Stimulated activated CD8-positive, alpha-beta memory T cell treated with anti-CD3 and anti-CD28 coated beads, Interleukin-15, amount 100 ng/mL, for 4 hours (primary cell): Measurements from ENCODE around the gene MVB12B.

Experiments used
- DNase-seq, 2 donors: peaks; one replicate each; pipeline ENCODE4 v3.0.0-alpha.2; 2020; ENCODE audit warnings: low read depth in 2 of 2

Gene MVB12B

GRCh38 chr9:126517833-126518356 lies 191.3 kb downstream of the MVB12B start:
- DNase-seq = no peak

DNA sequence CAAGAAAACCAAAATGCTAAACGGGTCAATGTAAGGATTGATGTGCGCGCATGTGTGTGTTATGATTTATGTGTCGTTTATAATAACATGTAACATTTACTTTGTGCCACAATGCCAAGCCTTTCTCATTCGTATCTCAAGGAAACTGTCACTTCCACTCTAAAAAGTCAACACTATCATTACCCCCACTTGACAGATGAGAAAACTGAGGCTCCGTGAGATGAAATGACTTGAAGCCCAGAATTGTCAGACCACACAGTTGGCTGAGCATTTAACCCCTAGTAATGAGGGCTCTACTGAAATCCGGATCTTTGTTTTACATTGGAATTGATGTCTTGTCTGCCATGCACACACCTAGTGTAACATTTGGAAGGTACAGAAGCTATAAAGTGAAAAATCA lies 192.1 kb downstream of the MVB12B start:
- no peak for DNase-seq

- no peak for DNase-seq
Measured at GRCh38 chr9:126519660-126520420, 193.2 kb downstream of the MVB12B start.

DNA sequence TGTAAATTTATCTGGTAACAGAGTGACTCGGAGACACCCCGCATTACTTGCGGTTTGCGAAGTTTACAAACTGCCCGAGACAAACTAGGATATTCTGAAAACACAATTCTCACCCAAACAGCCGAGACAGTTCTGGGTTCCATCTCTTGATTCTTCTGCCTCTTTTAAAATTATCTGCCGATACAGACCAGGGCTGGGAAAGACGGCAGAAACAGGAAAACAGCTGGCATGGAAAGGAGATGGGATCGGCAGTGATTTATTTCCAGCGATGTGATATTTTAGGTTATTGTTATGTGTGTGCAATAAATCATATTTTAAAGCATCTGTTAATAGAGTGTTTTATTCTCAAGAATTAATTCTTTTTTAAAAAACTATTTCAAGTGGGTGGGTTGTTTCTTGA lies 193.8 kb downstream of the MVB12B start:
- no peak for DNase-seq

GRCh38 chr9:126521089-126521488 lies 194.5 kb downstream of the MVB12B start:
- no peak for DNase-seq

DNA sequence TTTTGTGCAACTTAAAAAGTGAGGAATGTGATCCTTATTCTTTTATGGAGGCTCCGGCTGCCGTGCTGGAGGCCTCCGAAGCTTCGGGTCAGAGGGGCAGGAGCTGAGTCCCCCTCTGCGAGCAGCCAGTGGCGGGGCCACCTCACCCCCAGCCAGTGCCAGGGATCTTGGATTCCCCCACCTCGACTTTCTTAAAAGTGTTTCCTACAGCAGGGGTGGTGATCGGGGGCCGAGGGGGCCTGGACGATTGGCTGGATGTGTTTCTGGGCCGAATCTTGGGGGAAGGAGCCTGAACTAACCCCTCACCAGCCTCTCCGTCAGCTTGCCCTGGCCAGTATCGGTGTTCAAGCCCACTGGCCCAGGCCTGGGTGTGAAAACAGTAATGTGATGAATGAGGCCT lies 194.9 kb downstream of the MVB12B start:
- DNase-seq = no peak

GRCh38 chr9:126521976-126522590 lies 195.5 kb downstream of the MVB12B start:
- DNase-seq = no peak

DNA sequence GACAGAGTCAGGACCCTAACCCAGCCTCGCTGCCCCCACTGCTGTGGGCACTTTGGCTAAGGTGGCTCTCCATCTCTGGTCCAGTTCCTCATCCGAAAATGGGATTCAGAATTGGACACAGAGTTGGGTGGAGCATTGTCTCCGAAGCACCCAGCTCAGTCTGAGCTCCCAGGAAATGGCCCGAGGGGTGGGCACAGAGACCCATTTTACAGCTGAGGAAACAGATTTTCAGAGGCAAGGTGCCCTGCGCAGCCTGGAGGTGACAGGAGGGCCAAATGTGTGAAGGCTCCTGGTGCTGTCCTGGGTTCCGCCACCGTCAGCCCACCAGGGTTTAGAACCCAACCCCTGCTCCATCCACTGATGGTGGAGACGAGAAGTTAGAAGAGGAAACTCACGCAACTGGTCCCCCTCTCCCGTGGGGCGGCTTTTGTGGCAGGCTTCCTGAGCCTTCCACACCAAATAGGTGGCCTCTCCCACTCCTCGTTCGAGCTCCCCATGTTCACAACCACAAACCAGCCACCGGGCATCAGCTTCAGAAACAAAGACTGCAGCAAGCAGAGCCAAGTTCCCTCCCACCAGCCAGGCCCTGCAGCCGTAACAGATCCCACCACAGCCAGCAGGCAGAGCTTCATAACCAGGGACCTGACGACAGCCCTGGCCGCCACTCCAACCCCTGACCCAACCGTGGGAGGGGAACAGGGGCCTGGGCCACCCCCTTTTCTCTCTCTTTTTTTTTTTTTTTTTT lies 196.2 kb downstream of the MVB12B start:
- DNase-seq = no peak

GRCh38 chr9:126523611-126524111 lies 197.0 kb downstream of the MVB12B start:
- DNase-seq = no peak

GRCh38 chr9:126524353-126525077 lies 197.9 kb downstream of the MVB12B start:
- no peak for DNase-seq

DNA sequence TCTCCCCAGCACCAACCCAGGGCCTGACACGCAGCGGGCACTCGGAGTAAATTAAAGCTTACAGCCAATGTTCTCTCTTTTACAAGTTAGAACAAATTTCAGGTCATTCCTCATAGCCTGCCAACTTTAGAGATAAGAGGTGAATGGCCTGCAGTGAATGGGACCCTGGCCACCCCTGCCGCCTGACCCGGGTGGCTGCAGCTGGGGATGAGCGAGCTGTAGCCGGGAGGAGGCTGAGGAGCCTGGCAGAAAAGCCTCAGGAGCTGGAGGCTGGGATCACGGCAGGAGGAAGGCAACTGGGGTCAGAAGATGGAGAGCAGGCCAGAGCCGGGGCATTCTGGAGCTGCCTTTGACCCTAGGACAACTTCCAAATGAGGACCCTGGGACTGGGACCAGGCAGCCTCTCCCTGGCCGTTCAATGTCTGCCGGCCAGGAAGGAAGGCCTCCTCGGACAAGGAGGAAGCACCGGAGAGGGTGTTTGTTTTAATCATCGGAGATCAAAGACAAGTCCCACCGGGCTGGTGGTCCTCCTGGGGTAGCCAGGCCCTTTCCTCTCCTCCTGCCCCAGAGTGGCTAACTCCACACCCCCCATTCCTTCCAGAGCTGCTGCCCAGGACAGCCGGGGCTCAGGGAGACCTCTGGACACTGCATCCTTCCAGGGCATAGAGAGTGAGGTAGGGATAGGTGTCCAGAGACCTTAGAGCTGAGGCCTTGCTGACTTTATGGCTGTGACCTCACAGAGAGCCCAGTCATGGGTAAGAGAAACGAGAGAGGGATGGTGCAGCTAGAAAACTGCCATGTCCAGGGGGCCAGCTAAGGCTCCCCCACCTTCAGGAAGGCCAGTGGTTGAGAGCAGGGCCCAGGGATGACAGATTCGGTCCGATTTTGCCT lies 199.8 kb downstream of the MVB12B start:
- DNase-seq = no peak

GRCh38 chr9:126527109-126527825 lies 200.6 kb downstream of the MVB12B start:
- DNase-seq = no peak

DNA sequence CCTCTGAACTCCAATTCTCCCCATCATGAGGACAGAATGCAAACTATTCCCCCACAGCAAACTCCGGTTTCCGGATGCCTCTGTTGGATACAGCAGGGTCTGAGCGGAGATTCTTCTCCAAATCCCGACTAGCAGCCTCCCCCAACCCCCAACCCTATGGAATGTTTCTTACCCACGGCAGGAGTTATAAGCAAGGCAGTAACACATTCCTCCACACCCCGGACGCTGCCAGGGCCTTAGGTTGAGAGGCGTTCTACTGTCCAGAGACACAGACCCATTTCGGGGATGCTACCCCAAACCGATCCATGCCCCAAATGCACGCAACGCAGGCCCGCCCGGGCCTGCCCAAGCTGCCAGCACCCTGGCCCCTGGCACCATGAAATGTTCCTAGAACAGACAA lies 201.5 kb downstream of the MVB12B start:
- no peak for DNase-seq

DNA sequence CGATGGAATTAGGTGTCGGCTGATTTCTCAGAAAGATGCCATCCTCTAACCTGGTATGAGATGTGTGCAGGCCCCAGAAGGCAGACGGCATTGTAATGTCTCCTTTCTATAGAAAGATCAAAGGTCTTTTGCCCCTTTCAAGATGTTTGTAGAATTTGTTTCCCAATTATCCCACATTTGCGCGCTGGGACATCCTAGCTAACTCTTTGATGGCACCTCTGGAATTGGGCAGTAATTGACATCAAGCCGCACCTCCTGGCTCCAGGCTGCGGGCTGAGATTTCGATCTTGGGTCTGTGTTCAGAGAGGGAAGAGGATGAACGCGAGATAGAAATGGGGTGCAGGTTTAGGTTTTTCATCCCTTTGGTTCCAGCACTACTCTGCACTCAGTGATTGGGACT lies 202.3 kb downstream of the MVB12B start:
- no peak for DNase-seq

GRCh38 chr9:126531035-126531571 lies 204.5 kb downstream of the MVB12B start:
- DNase-seq = no peak

DNA sequence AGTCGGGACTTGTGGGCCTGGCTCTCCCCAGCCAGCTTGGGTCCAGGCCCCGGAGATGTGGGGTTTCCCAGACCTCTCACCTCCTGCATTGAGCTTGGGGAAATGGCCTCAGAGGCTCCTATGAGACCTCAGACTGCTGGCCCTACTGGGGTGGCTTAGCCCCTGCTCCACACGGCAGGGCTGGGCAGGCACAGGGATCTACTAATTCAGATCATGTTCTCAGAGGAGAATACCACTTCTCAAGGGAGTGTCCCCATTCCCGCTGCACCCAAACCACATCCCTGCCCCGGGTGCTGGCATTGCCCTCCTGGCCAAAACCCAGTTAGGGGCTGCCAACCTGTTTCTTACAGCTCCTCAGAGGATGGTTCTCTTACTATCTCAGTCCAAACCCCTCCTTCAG lies 205.0 kb downstream of the MVB12B start:
- no peak for DNase-seq

DNA sequence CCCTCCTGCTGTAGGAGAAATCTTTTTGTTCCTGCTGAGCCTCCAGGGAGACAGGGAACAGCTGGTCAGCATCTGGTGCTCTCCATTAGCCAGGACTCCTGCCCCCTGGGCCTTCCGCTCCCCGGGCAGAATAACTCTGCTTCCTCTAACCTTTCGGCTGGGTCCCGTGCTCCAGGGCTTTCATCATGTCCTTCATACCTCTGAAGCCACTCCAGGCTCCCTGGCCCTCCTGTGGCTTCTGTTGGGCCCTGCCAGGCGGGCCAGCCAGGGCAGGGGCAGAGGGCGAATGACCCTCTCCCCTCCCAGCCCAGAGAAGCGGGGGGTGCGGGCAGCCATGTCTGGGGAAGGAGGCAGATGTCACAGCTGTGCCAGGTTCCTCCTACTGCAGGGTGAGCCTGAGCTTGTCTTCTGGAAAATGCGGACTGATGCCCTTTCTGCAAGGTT lies 205.4 kb downstream of the MVB12B start:
- DNase-seq = no peak

DNA sequence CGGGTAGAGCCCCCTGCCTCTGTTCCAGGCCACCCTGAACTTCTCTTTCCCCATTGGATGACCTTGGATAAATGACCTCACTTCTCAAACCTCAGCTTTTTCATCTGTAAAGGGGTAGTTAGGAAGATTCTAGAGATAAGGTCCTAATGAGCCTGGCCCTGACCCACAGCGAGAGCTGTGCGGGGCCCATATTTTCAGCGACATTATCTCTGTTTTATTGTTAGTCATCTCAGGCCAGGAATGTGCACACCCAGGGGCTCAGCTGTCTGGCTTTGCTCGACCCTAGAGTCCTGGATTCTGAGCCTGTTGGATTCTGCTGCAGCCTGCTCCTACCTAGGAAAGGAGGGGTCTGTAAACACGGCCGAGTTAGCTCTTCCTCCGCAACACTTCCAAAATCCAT lies 205.9 kb downstream of the MVB12B start:
- DNase-seq = no peak
